ENCODE results near the gene EGLN1.
"Not testable (repeated sequence)": the region's sequence is repeated elsewhere in the genome, so short reads cannot be mapped to it uniquely, and the experiment has no call there.

The EGLN1 gene

GRCh38 chr1:231460614-231461013, 38.5 kb upstream of the EGLN1 start:
- no peaks in the 10 kb centered on the region for H3K4me1 ChIP-seq (ENCODE audit: insufficient read depth, poor library complexity, severe bottlenecking)
- TF ChIP-seq CTCF (IDR thresholded peaks at IDR 0.05; ENCODE audit: poor library complexity, severe bottlenecking) = no peak
- no peaks in the 10 kb centered on the region for H3K27me3 ChIP-seq (ENCODE audit: insufficient read depth, poor library complexity, severe bottlenecking)
- no peak overlapping the region for H3K4me3 ChIP-seq (ENCODE audit: severe bottlenecking)
- no peaks in the 10 kb centered on the region for H3K9me3 ChIP-seq (ENCODE audit: severe bottlenecking)
- ATAC-seq (ENCODE audit: low read depth) (no peak), DNase-seq (ENCODE audit: low spot score) (no peak)
- no peaks in the 10 kb centered on the region for H3K36me3 ChIP-seq (ENCODE audit: low read depth)
- H3K27ac ChIP-seq (ENCODE audit: poor library complexity, severe bottlenecking) = no peak overlapping the region

GRCh38 chr1:231459438-231459837, 37.4 kb upstream of the EGLN1 start:
- not testable (repeated sequence) for H3K36me3 ChIP-seq (ENCODE audit: low read depth); H3K27ac ChIP-seq (ENCODE audit: poor library complexity, severe bottlenecking); H3K9me3 ChIP-seq (ENCODE audit: severe bottlenecking); DNase-seq (ENCODE audit: low spot score); H3K4me1 ChIP-seq (ENCODE audit: insufficient read depth, poor library complexity, severe bottlenecking); H3K27me3 ChIP-seq (ENCODE audit: insufficient read depth, poor library complexity, severe bottlenecking); H3K4me3 ChIP-seq (ENCODE audit: severe bottlenecking); ATAC-seq (ENCODE audit: low read depth)

GRCh38 chr1:231457956-231458355, 35.9 kb upstream of the EGLN1 start:
- H3K9me3 ChIP-seq (ENCODE audit: severe bottlenecking); H3K27me3 ChIP-seq (ENCODE audit: insufficient read depth, poor library complexity, severe bottlenecking); H3K4me3 ChIP-seq (ENCODE audit: severe bottlenecking); H3K4me1 ChIP-seq (ENCODE audit: insufficient read depth, poor library complexity, severe bottlenecking); H3K36me3 ChIP-seq (ENCODE audit: low read depth); DNase-seq (ENCODE audit: low spot score); ATAC-seq (ENCODE audit: low read depth); H3K27ac ChIP-seq (ENCODE audit: poor library complexity, severe bottlenecking): not testable (repeated sequence)

DNA sequence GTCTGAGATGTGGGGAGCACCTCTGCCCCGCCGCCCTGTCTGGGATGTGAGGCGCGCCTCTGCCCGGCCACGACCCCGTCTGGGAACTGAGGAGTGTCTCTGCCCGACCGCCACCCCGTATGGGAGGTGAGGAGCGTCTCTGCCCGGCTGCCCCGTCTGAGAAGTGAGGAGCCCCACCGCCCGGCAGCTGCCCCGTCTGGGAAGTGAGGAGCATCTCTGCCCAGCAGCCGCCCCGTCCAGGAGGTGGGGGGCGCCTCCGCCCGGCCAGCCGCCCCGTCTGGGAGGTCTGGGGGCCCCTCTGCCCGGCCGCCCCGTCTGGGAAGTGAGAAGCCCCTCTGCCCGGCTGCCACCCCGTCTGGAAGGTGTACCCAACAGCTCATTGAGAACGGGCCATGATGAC, 32.0 kb upstream of the EGLN1 start:
- not testable (repeated sequence) for H3K27ac ChIP-seq (ENCODE audit: poor library complexity, severe bottlenecking); H3K4me1 ChIP-seq (ENCODE audit: insufficient read depth, poor library complexity, severe bottlenecking); H3K9me3 ChIP-seq (ENCODE audit: severe bottlenecking); DNase-seq (ENCODE audit: low spot score); H3K27me3 ChIP-seq (ENCODE audit: insufficient read depth, poor library complexity, severe bottlenecking); ATAC-seq (ENCODE audit: low read depth); H3K4me3 ChIP-seq (ENCODE audit: severe bottlenecking); H3K36me3 ChIP-seq (ENCODE audit: low read depth)

DNA sequence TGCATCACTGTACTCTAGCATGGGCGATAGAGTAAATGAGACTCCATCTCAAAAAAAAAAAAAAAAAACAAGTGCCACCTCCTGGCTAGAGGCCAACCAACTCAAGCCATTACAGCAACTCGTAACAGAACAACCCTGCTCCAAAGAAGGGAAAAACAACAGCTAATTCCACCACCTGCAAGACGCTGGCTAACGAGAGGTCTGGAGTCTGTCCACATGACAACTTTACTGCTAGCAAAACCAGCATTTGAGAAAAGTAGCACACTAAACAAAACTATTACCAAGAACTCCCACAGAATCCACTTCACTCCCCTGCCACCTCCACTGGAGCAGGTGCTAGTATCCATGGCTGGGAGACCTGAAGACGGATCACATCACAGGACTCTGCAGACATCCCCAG, 24.1 kb upstream of the EGLN1 start:
- DNase-seq (ENCODE audit: low spot score) (no peak), ATAC-seq (ENCODE audit: low read depth) (no peak)
- no peak for TF ChIP-seq CTCF (IDR thresholded peaks at IDR 0.05; ENCODE audit: poor library complexity, severe bottlenecking)
- no peaks in the 10 kb centered on the region for H3K27me3 ChIP-seq (ENCODE audit: insufficient read depth, poor library complexity, severe bottlenecking)
- no peaks in the 10 kb centered on the region for H3K9me3 ChIP-seq (ENCODE audit: severe bottlenecking)
- H3K27ac ChIP-seq (ENCODE audit: poor library complexity, severe bottlenecking) = no peak overlapping the region
- H3K4me3 ChIP-seq (ENCODE audit: severe bottlenecking) = no peak overlapping the region
- no peaks in the 10 kb centered on the region for H3K4me1 ChIP-seq (ENCODE audit: insufficient read depth, poor library complexity, severe bottlenecking)
- H3K36me3 ChIP-seq (ENCODE audit: low read depth) = no peaks in the 10 kb centered on the region

GRCh38 chr1:231444059-231444458, 22.0 kb upstream of the EGLN1 start:
- Histone ChIP-seq H3K9me3 (ENCODE audit: severe bottlenecking) (no peaks in the 10 kb centered on the region), H3K27ac (ENCODE audit: poor library complexity, severe bottlenecking) (no peak overlapping the region), H3K27me3 (ENCODE audit: insufficient read depth, poor library complexity, severe bottlenecking) (no peaks in the 10 kb centered on the region), H3K4me1 (ENCODE audit: insufficient read depth, poor library complexity, severe bottlenecking) (no peaks in the 10 kb centered on the region), H3K36me3 (ENCODE audit: low read depth) (no peaks in the 10 kb centered on the region), H3K4me3 (ENCODE audit: severe bottlenecking) (no peak overlapping the region)
- DNase-seq (ENCODE audit: low spot score) = no peak
- no peak for ATAC-seq (ENCODE audit: low read depth)
- TF ChIP-seq CTCF (IDR thresholded peaks at IDR 0.05; ENCODE audit: poor library complexity, severe bottlenecking) = no peak

All from RWPE2 (cell line).